Measurements from ENCODE around the gene FGF8. TPM values are rescaled to one million over a fixed set of nuclear protein-coding genes. Genes with fewer than 3 reads are reported as not detected.

The FGF8 gene
- total and polyA plus RNA-seq, 4 donors, result 0.42 TPM; not detected in 3

DNA sequence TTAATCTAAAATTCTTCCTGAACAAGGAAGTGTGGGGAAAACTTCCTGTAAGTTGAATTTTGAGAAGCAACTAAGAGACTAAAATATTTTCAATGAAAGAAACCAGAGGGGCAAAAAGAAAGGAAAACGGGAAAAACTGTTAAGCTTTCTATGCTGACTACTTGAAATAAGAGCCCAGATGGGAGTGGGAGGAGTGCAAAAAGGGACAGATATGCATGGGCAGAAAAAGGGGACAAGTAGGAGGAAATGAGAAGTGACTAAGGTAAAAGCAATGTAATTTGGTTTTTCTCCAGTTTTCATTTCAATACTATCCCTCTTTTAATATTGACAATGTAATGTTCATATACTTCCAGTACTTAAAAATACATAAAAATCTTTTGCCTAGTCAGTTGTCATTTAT is 31.2 kb upstream of the FGF8 start:
- Histone ChIP-seq H3K4me1 (ENCODE audit: control insufficient read depth in 4 of 4, insufficient read depth in 4 of 4, low read length in 3 of 4) (no peaks in the 10 kb centered on the region), H3K4me3 (ENCODE audit: low read depth in 1 of 3, low read length in 3 of 3) (no peak overlapping the region), H3K9ac (ENCODE audit: low read depth in 1 of 2, low read length in 2 of 2) (no peak overlapping the region), H3K9me3 (ENCODE audit: control insufficient read depth in 4 of 4, low read length in 3 of 4) (no peaks in the 10 kb centered on the region), H3K27ac (ENCODE audit: low read depth in 1 of 2, low read length in 2 of 2) (no peak overlapping the region), H3K36me3 (ENCODE audit: control insufficient read depth in 4 of 4, insufficient read depth in 3 of 4, low read depth in 1 of 4, low read length in 3 of 4) (peaks cover 11 to 53% (median 41%) of the 10 kb centered on the region in 4 donors), H3K27me3 (ENCODE audit: control insufficient read depth in 4 of 4, insufficient read depth in 4 of 4, low read length in 3 of 4) (no peaks in the 10 kb centered on the region)
- WGBS, result 85% methylated on average over 1 of the region's 1 CpG
- DNase-seq (ENCODE audit: low spot score), result no peak
- TF ChIP-seq, protein P1, sequence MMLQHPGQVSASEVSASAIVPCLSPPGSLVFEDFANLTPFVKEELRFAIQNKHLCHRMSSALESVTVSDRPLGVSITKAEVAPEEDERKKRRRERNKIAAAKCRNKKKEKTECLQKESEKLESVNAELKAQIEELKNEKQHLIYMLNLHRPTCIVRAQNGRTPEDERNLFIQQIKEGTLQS (IDR thresholded peaks at IDR 0.05), result no peak
- no peak for TF ChIP-seq HNF4G (IDR thresholded peaks at IDR 0.05)
- no peak for TF ChIP-seq FOXA2 (IDR thresholded peaks at IDR 0.05)
- no peak for TF ChIP-seq ZBTB33 (IDR thresholded peaks at IDR 0.05)
- TF ChIP-seq MAX (IDR thresholded peaks at IDR 0.05), result no peak
- TF ChIP-seq YY1 (IDR thresholded peaks at IDR 0.05), result no peak
- TF ChIP-seq EGR1 (IDR thresholded peaks at IDR 0.05; ENCODE audit: low read depth in 2 of 2), result no peak
- no peak for TF ChIP-seq RAD21 (IDR thresholded peaks at IDR 0.05)
- TF ChIP-seq RXRA (IDR thresholded peaks at IDR 0.05), result no peak

DNA sequence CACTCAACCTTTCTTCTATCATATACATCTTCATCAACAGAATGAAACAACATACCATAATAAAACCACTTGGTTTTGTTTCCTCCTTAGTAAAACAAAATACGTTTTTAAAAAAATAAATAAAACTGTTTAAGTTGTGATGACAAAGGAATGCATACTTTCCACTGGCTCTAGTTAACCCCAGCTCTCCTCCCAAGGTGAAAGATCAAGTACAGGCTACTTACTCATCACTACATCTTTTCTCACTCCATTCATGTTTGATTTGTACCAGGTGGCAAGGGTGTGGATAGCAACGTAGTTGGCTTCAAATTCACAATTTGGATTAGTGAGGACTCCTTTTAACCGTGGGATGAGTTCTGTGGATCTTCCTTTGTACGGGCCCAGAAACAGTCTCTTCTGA is 27.6 kb upstream of the FGF8 start:
- Histone ChIP-seq H3K4me3 (ENCODE audit: low read depth in 1 of 3, low read length in 3 of 3) (no peak overlapping the region), H3K27ac (ENCODE audit: low read depth in 1 of 2, low read length in 2 of 2) (no peak overlapping the region), H3K36me3 (ENCODE audit: control insufficient read depth in 4 of 4, insufficient read depth in 3 of 4, low read depth in 1 of 4, low read length in 3 of 4) (peaks cover 16 to 64% (median 57%) of the 10 kb centered on the region in 4 donors), H3K9me3 (ENCODE audit: control insufficient read depth in 4 of 4, low read length in 3 of 4) (no peaks in the 10 kb centered on the region), H3K27me3 (ENCODE audit: control insufficient read depth in 4 of 4, insufficient read depth in 4 of 4, low read length in 3 of 4) (no peaks in the 10 kb centered on the region), H3K4me1 (ENCODE audit: control insufficient read depth in 4 of 4, insufficient read depth in 4 of 4, low read length in 3 of 4) (no peaks in the 10 kb centered on the region), H3K9ac (ENCODE audit: low read depth in 1 of 2, low read length in 2 of 2) (no peak overlapping the region)
- no peak for TF ChIP-seq HNF4G (IDR thresholded peaks at IDR 0.05)
- TF ChIP-seq EGR1 (IDR thresholded peaks at IDR 0.05; ENCODE audit: low read depth in 2 of 2), result no peak
- no peak for TF ChIP-seq RAD21 (IDR thresholded peaks at IDR 0.05)
- no peak for TF ChIP-seq MAX (IDR thresholded peaks at IDR 0.05)
- TF ChIP-seq RXRA (IDR thresholded peaks at IDR 0.05), result no peak
- no peak for DNase-seq (ENCODE audit: low spot score)
- 82% methylated on average over 4 of the region's 4 CpGs for WGBS

GRCh38 chr10:101797403-101798059 is 21.6 kb upstream of the FGF8 start:
- Histone ChIP-seq H3K27me3 (ENCODE audit: control insufficient read depth in 4 of 4, insufficient read depth in 4 of 4, low read length in 3 of 4) (no peaks in the 10 kb centered on the region), H3K4me3 (ENCODE audit: low read depth in 1 of 3, low read length in 3 of 3) (no peak overlapping the region), H3K27ac (ENCODE audit: low read depth in 1 of 2, low read length in 2 of 2) (no peak overlapping the region), H3K9me3 (ENCODE audit: control insufficient read depth in 4 of 4, low read length in 3 of 4) (no peaks in the 10 kb centered on the region), H3K4me1 (ENCODE audit: control insufficient read depth in 4 of 4, insufficient read depth in 4 of 4, low read length in 3 of 4) (no peaks in the 10 kb centered on the region), H3K9ac (ENCODE audit: low read depth in 1 of 2, low read length in 2 of 2) (no peak overlapping the region), H3K36me3 (ENCODE audit: control insufficient read depth in 4 of 4, insufficient read depth in 3 of 4, low read depth in 1 of 4, low read length in 3 of 4) (peaks cover 13 to 70% (median 62%) of the 10 kb centered on the region in 4 donors)
- WGBS, result 73% methylated on average over 4 of the region's 4 CpGs
- no peak for DNase-seq (ENCODE audit: low spot score)
- no peak for TF ChIP-seq GABPA (IDR thresholded peaks at IDR 0.05 in 1 of 2, conservative IDR thresholded peaks at IDR 0.05 in 1 of 2)
- no peak for TF ChIP-seq NR2F2 (IDR thresholded peaks at IDR 0.05)
- TF ChIP-seq CTCF (IDR thresholded peaks at IDR 0.05; ENCODE audit: low read depth, low read length, missing input control), result no peak
- TF ChIP-seq RAD21 (IDR thresholded peaks at IDR 0.05), result no peak
- TF ChIP-seq SP1 (IDR thresholded peaks at IDR 0.05), result no peak
- TF ChIP-seq FOXA2 (IDR thresholded peaks at IDR 0.05), result no peak
- TF ChIP-seq FOXA1 (IDR thresholded peaks at IDR 0.05), result no peak

All from liver (tissue), 9 donors.